Activated T-cell treated with anti-CD3 and anti-CD28 coated beads for 24 hours (primary cell): ENCODE measurements around the gene GRID2IP.
"Not testable (repeated sequence)": the region's sequence is repeated elsewhere in the genome, so short reads cannot be mapped to it uniquely, and the experiment has no call there.

Source experiments
- DNase-seq: peaks from one replicate; pipeline ENCODE4 v3.0.0-alpha.2; 2020; ENCODE audit warnings: low read depth

The GRID2IP gene

GRCh38 chr7:6551016-6551511 is at the start of gene GRID2IP:
GRID2IP (minus strand) TSS chr7:6551461; CDS start chr7:6551436, 25 bp downstream.
- DNase-seq: no peak

- DNase-seq: no peak
Observed at GRCh38 chr7:6600093-6600492, 48.8 kb upstream of the GRID2IP start.

GRCh38 chr7:6590645-6591110 is 39.4 kb upstream of the GRID2IP start:
- no peak for DNase-seq

GRCh38 chr7:6589829-6590644 is 38.8 kb upstream of the GRID2IP start, which contains the start of gene INTS15:
INTS15 (plus strand) TSS chr7:6590021; CDS start chr7:6590284, 263 bp downstream.
- peak; percentile 76 for DNase-seq

GRCh38 chr7:6589151-6589828 is 38.0 kb upstream of the GRID2IP start:
- DNase-seq: no peak

GRCh38 chr7:6588566-6588965 is 37.3 kb upstream of the GRID2IP start:
- DNase-seq: no peak

- not testable (repeated sequence) for DNase-seq
Observed at GRCh38 chr7:6585746-6586432, 34.6 kb upstream of the GRID2IP start.

GRCh38 chr7:6579446-6579845 is 28.2 kb upstream of the GRID2IP start:
- DNase-seq: no peak

- DNase-seq: no peak
Observed at GRCh38 chr7:6578114-6579084, 27.1 kb upstream of the GRID2IP start.

- peak; percentile 86 for DNase-seq
Observed at GRCh38 chr7:6577369-6578113, 26.3 kb upstream of the GRID2IP start, which contains the start of gene ZDHHC4. ZDHHC4 (plus strand) TSS chr7:6577454; CDS start chr7:6580562, 3,108 bp downstream.

- DNase-seq: not testable (repeated sequence)
Observed at GRCh38 chr7:6576867-6577368, 25.7 kb upstream of the GRID2IP start.

GRCh38 chr7:6576024-6576866 is 25.0 kb upstream of the GRID2IP start:
- DNase-seq: no peak

- no peak for DNase-seq
Observed at GRCh38 chr7:6575281-6576023, 24.2 kb upstream of the GRID2IP start.

- DNase-seq: no peak
Observed at GRCh38 chr7:6571160-6571779, 20.0 kb upstream of the GRID2IP start.

GRCh38 chr7:6567886-6568285 is 16.6 kb upstream of the GRID2IP start:
- no peak for DNase-seq

- DNase-seq: no peak
Observed at GRCh38 chr7:6565655-6566054, 14.4 kb upstream of the GRID2IP start.

- no peak for DNase-seq
Observed at GRCh38 chr7:6563936-6564770, 12.9 kb upstream of the GRID2IP start.
